ENCODE results near the gene ZNF784. TPM values are rescaled to one million over a fixed set of nuclear protein-coding genes. Genes with fewer than 3 reads are reported as not detected.

The ZNF784 gene
- total and polyA plus RNA-seq, 2 of the 13 experiments (the other 11 are each of a cell fraction or from before 2014, with no cell fraction given), result 4.1 to 4.2 TPM

GRCh38 chr19:55647732-55648584, 23.6 kb upstream of the ZNF784 start, which contains the start of gene CCDC106 (continued):
- TF ChIP-seq MAFF (IDR thresholded peaks at IDR 0.05; ENCODE audit: low read depth, low read length), result no peak
- TF ChIP-seq TOPORS (CRISPR knock-in tag; IDR thresholded peaks at IDR 0.05), result no peak
- TF ChIP-seq POLR2G (IDR thresholded peaks at IDR 0.05; ENCODE audit: low read depth, low read length), result peak; percentile 14; the same call in 1 of the 2 replicates
- no peak for TF ChIP-seq STAT6 (CRISPR knock-in tag; IDR thresholded peaks at IDR 0.05; ENCODE audit: borderline replicate concordance)
- peak; percentile 70; the same call in 1 of the 2 replicates for TF ChIP-seq HOXA5 (CRISPR knock-in tag; IDR thresholded peaks at IDR 0.05)
- no peak for TF ChIP-seq ZNF761 (CRISPR knock-in tag; conservative IDR thresholded peaks at IDR 0.05)
- TF ChIP-seq ZNF569 (CRISPR knock-in tag; IDR thresholded peaks at IDR 0.05; ENCODE audit: borderline replicate concordance), result no peak
- no peak for TF ChIP-seq SIX1 (CRISPR knock-in tag; IDR thresholded peaks at IDR 0.05; ENCODE audit: borderline replicate concordance)
- no peak for TF ChIP-seq TBX3 (IDR thresholded peaks at IDR 0.05; ENCODE audit: borderline replicate concordance)
- no peak for TF ChIP-seq ZNF878 (CRISPR knock-in tag; IDR thresholded peaks at IDR 0.05)
- no peak for TF ChIP-seq NFATC3 (CRISPR knock-in tag; IDR thresholded peaks at IDR 0.05)
- no peak for TF ChIP-seq CENPT (CRISPR knock-in tag; IDR thresholded peaks at IDR 0.05; ENCODE audit: low read depth)
- TF ChIP-seq JARID2 (CRISPR knock-in tag; IDR thresholded peaks at IDR 0.05; ENCODE audit: insufficient replicate concordance), result no peak
- TF ChIP-seq ZNF337 (CRISPR knock-in tag; IDR thresholded peaks at IDR 0.05; ENCODE audit: borderline replicate concordance, low read depth), result no peak
- TF ChIP-seq ARID5B (CRISPR knock-in tag; IDR thresholded peaks at IDR 0.05), result no peak; the same call in none of the 2 replicates
- TF ChIP-seq ZFP36L1 (CRISPR knock-in tag; IDR thresholded peaks at IDR 0.05), result no peak
- no peak for TF ChIP-seq NFIB (CRISPR knock-in tag; IDR thresholded peaks at IDR 0.05; ENCODE audit: borderline replicate concordance)
- TF ChIP-seq MLXIP (CRISPR knock-in tag; IDR thresholded peaks at IDR 0.05; ENCODE audit: borderline replicate concordance), result no peak
- peak; percentile 85 for TF ChIP-seq AGO2 (optimal IDR thresholded peaks at IDR 0.05; ENCODE audit: low read depth, low read length)
- 0 out of 2 replicates have a peak, but pooled peaks have one; percentile 71 for TF ChIP-seq ZNF20 (CRISPR knock-in tag; IDR thresholded peaks at IDR 0.05)

Data from HepG2 (cell line).